ENCODE measurements around the gene TOGARAM2. TPM values are rescaled to one million over a fixed set of nuclear protein-coding genes. Genes with fewer than 3 reads are reported as not detected.
A peak's percentile ranks its signal among the peaks of the same experiment; 100 is the strongest.

TOGARAM2 gene
- total RNA-seq, 2 donors from 2014 or later: 0.86 to 4.2 TPM

- H3K4me3 Mint-ChIP-seq: no peak overlapping the region
- 88 to 94% methylated on average over 3 to 7 of the region's 7 CpGs for WGBS, 2 experiments (ENCODE audit: insufficient coverage in 1 of 2, insufficient read length in 1 of 2)
- H3K9me3 ChIP-seq (ENCODE audit: control insufficient read depth, low read length): no peaks in the 10 kb centered on the region
Measured at GRCh38 chr2:29068513-29068912, 87.4 kb downstream of the TOGARAM2 start.

GRCh38 chr2:29070526-29070925, 89.4 kb downstream of the TOGARAM2 start:
- no peak overlapping the region for H3K4me3 Mint-ChIP-seq
- peak; percentile 39 for DNase-seq
- Histone ChIP-seq H3K9me3 (ENCODE audit: control insufficient read depth, low read length) (no peaks in the 10 kb centered on the region), H3K4me3 (ENCODE audit: low read length) (no peak overlapping the region), H3K27me3 (ENCODE audit: control insufficient read depth, insufficient read depth, low read length, poor library complexity, severe bottlenecking) (no peaks in the 10 kb centered on the region), H3K4me1 (ENCODE audit: control insufficient read depth, insufficient read depth, low read length) (peaks cover 4% of the 10 kb centered on the region), H3K27ac (ENCODE audit: low read depth, low read length) (no peak overlapping the region), H3K9ac (ENCODE audit: extremely low read depth, low read length, poor library complexity, severe bottlenecking) (no peak overlapping the region), H3K36me3 (ENCODE audit: control insufficient read depth, insufficient read depth, low read length) (no peaks in the 10 kb centered on the region)
- peaks cover 13% of the 10 kb centered on the region for H3K4me1 Mint-ChIP-seq
- no peaks in the 10 kb centered on the region for H3K36me3 Mint-ChIP-seq (ENCODE audit: low read depth)
- WGBS, 2 experiments (ENCODE audit: insufficient coverage in 1 of 2, insufficient read length in 1 of 2): 93 to 94% methylated on average over 5 to 12 of the region's 12 CpGs
- H3K9me3 Mint-ChIP-seq: no peaks in the 10 kb centered on the region
- peaks cover 12% of the 10 kb centered on the region for H3K27me3 Mint-ChIP-seq (ENCODE audit: insufficient read depth)
- TF ChIP-seq CTCF (conservative IDR thresholded peaks at IDR 0.05): no peak
- H3K27ac Mint-ChIP-seq: peak overlapping the region; percentile 31

More at GRCh38 chr2:29068513-29068912, 87.4 kb downstream of the TOGARAM2 start:
- peaks cover 3% of the 10 kb centered on the region for H3K4me1 ChIP-seq (ENCODE audit: control insufficient read depth, insufficient read depth, low read length)
- no peak overlapping the region for H3K27ac Mint-ChIP-seq
- peaks cover 12% of the 10 kb centered on the region for H3K27me3 Mint-ChIP-seq (ENCODE audit: insufficient read depth)
- no peak overlapping the region for H3K9ac ChIP-seq (ENCODE audit: extremely low read depth, low read length, poor library complexity, severe bottlenecking)
- H3K27ac ChIP-seq (ENCODE audit: low read depth, low read length): no peak overlapping the region
- no peaks in the 10 kb centered on the region for H3K36me3 Mint-ChIP-seq (ENCODE audit: low read depth)
- no peaks in the 10 kb centered on the region for H3K36me3 ChIP-seq (ENCODE audit: control insufficient read depth, insufficient read depth, low read length)
- no peaks in the 10 kb centered on the region for H3K27me3 ChIP-seq (ENCODE audit: control insufficient read depth, insufficient read depth, low read length, poor library complexity, severe bottlenecking)
- TF ChIP-seq CTCF (conservative IDR thresholded peaks at IDR 0.05): no peak
- DNase-seq: peak; percentile 11
- peaks cover 19% of the 10 kb centered on the region for H3K4me1 Mint-ChIP-seq
- H3K4me3 ChIP-seq (ENCODE audit: low read length): no peak overlapping the region
- H3K9me3 Mint-ChIP-seq: no peaks in the 10 kb centered on the region

- no peaks in the 10 kb centered on the region for H3K36me3 Mint-ChIP-seq (ENCODE audit: low read depth)
- no peak for TF ChIP-seq CTCF (conservative IDR thresholded peaks at IDR 0.05)
- no peaks in the 10 kb centered on the region for H3K9me3 Mint-ChIP-seq
- H3K4me3 Mint-ChIP-seq: no peak overlapping the region
- Histone ChIP-seq H3K9me3 (ENCODE audit: control insufficient read depth, low read length) (no peaks in the 10 kb centered on the region), H3K9ac (ENCODE audit: extremely low read depth, low read length, poor library complexity, severe bottlenecking) (no peak overlapping the region), H3K4me3 (ENCODE audit: low read length) (no peak overlapping the region), H3K27me3 (ENCODE audit: control insufficient read depth, insufficient read depth, low read length, poor library complexity, severe bottlenecking) (no peaks in the 10 kb centered on the region), H3K27ac (ENCODE audit: low read depth, low read length) (no peak overlapping the region), H3K4me1 (ENCODE audit: control insufficient read depth, insufficient read depth, low read length) (peaks cover 10% of the 10 kb centered on the region), H3K36me3 (ENCODE audit: control insufficient read depth, insufficient read depth, low read length) (no peaks in the 10 kb centered on the region)
- peaks cover 12% of the 10 kb centered on the region for H3K27me3 Mint-ChIP-seq (ENCODE audit: insufficient read depth)
- H3K4me1 Mint-ChIP-seq: peaks cover 19% of the 10 kb centered on the region
- H3K27ac Mint-ChIP-seq: peak overlapping the region; percentile 31
- DNase-seq: no peak
- WGBS, 2 experiments (ENCODE audit: insufficient coverage in 1 of 2, insufficient read length in 1 of 2): 93 to 100% methylated on average over 6 to 19 of the region's 19 CpGs
Measured at GRCh38 chr2:29071032-29071975, 90.2 kb downstream of the TOGARAM2 start.

All from endodermal cell (in vitro differentiated cells).